SU-DHL-6 (cell line): ENCODE data around the gene LPIN3.
"Not testable (repeated sequence)": the region's sequence is repeated elsewhere in the genome, so short reads cannot be mapped to it uniquely, and the experiment has no call there.

Experiments used
- EZH2phosphoT487 ChIP-seq: fragments of 200-600 bp; sonication (generic), shearing (Covaris generic); conservative IDR thresholded peaks from 2 replicates; pipeline ENCODE4 v1.6.1; 2018; ENCODE audit warnings: mild to moderate bottlenecking, antibody characterized with exemption, low read length, moderate library complexity, mixed read lengths
- TF ChIP-seq, protein P1 (sequence below): fragments of 200-600 bp; sonication (generic); IDR thresholded peaks from one replicate; pipeline ENCODE4 v1.5.1; 2017; ENCODE audit warnings: antibody characterized with exemption, mild to moderate bottlenecking, low read length, moderate library complexity; ENCODE audit not compliant: insufficient read depth, poor library complexity, severe bottlenecking

DNA sequence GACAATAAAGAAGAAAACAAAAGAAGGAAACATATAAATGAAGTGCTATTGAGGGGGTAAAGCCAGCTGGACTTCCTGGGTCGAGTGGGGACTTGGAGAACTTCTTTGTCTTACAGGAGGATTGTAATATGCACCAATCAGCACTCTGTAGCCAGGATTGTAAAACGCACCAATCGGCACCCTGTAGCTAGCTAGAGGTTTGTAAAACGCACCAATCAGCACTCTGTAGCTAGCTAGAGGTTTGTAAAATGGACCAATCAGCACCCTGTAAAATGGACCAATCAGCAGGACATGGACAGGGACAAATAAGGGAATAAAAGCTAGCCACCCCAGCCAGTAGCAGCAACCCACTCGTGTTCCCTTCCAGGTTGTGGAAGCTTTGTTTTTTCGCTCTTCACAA is 28.6 kb upstream of the LPIN3 start:
- TF ChIP-seq, protein P1, sequence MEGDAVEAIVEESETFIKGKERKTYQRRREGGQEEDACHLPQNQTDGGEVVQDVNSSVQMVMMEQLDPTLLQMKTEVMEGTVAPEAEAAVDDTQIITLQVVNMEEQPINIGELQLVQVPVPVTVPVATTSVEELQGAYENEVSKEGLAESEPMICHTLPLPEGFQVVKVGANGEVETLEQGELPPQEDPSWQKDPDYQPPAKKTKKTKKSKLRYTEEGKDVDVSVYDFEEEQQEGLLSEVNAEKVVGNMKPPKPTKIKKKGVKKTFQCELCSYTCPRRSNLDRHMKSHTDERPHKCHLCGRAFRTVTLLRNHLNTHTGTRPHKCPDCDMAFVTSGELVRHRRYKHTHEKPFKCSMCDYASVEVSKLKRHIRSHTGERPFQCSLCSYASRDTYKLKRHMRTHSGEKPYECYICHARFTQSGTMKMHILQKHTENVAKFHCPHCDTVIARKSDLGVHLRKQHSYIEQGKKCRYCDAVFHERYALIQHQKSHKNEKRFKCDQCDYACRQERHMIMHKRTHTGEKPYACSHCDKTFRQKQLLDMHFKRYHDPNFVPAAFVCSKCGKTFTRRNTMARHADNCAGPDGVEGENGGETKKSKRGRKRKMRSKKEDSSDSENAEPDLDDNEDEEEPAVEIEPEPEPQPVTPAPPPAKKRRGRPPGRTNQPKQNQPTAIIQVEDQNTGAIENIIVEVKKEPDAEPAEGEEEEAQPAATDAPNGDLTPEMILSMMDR = not testable (repeated sequence)
- not testable (repeated sequence) for TF ChIP-seq EZH2phosphoT487
